ENCODE data around the gene ATP5MC2.
"Not testable (repeated sequence)": the region's sequence is repeated elsewhere in the genome, so short reads cannot be mapped to it uniquely, and the experiment has no call there.

The ATP5MC2 gene

GRCh38 chr12:53688134-53688533 lies 12.3 kb upstream of the ATP5MC2 start:
- DNase-seq: no peak

GRCh38 chr12:53686436-53686835 lies 10.6 kb upstream of the ATP5MC2 start:
- DNase-seq: no peak

- DNase-seq: no peak
Measured at GRCh38 chr12:53684654-53685220, 8.9 kb upstream of the ATP5MC2 start.

- no peak for DNase-seq
Measured at GRCh38 chr12:53683983-53684382, 8.1 kb upstream of the ATP5MC2 start.

- no peak for DNase-seq
Measured at GRCh38 chr12:53683494-53683893, 7.6 kb upstream of the ATP5MC2 start.

- not testable (repeated sequence) for DNase-seq
Measured at GRCh38 chr12:53680061-53680460, 4.2 kb upstream of the ATP5MC2 start.

- no peak for DNase-seq
Measured at GRCh38 chr12:53677800-53678148, 1.9 kb upstream of the ATP5MC2 start.

- no peak for DNase-seq
Measured at GRCh38 chr12:53677016-53677799, 1.3 kb upstream of the ATP5MC2 start.

GRCh38 chr12:53676656-53677015 lies 753 bp upstream of the ATP5MC2 start:
- peak; percentile 39 for DNase-seq

- DNase-seq: no peak
Measured at GRCh38 chr12:53674977-53675700, 744 bp downstream of the ATP5MC2 start.

GRCh38 chr12:53670971-53671370 lies 4.9 kb downstream of the ATP5MC2 start:
- no peak for DNase-seq

- DNase-seq: no peak
Measured at GRCh38 chr12:53670308-53670707, 5.6 kb downstream of the ATP5MC2 start.

- no peak for DNase-seq
Measured at GRCh38 chr12:53667080-53667479, 8.8 kb downstream of the ATP5MC2 start.

- no peak for DNase-seq
Measured at GRCh38 chr12:53664936-53665335, 10.9 kb downstream of the ATP5MC2 start.

- no peak for DNase-seq
Measured at GRCh38 chr12:53664191-53664590, 11.7 kb downstream of the ATP5MC2 start.

GRCh38 chr12:53660041-53660440 lies 15.8 kb downstream of the ATP5MC2 start:
- DNase-seq: no peak

- DNase-seq: no peak
Measured at GRCh38 chr12:53659571-53659981, 16.3 kb downstream of the ATP5MC2 start.

- no peak for DNase-seq
Measured at GRCh38 chr12:53659011-53659551, 16.8 kb downstream of the ATP5MC2 start.

GRCh38 chr12:53657041-53657440 lies 18.8 kb downstream of the ATP5MC2 start:
- DNase-seq: no peak

GRCh38 chr12:53653595-53653994 lies 22.3 kb downstream of the ATP5MC2 start:
- DNase-seq: no peak

- DNase-seq: no peak
Measured at GRCh38 chr12:53652366-53652765, 23.5 kb downstream of the ATP5MC2 start.

- DNase-seq: no peak
Measured at GRCh38 chr12:53651737-53652136, 24.1 kb downstream of the ATP5MC2 start.

- DNase-seq: not testable (repeated sequence)
Measured at GRCh38 chr12:53646300-53646699, 29.6 kb downstream of the ATP5MC2 start.

GRCh38 chr12:53645165-53645564 lies 30.7 kb downstream of the ATP5MC2 start:
- no peak for DNase-seq

Data from stimulated activated CD8-positive, alpha-beta memory T cell treated with anti-CD3 and anti-CD28 coated beads, Interleukin-4, amount 100 ng/mL, for 48 hours (primary cell).